Pons (tissue), 1 donor: Measurements from ENCODE around the gene ADAMTS18.

Experiments
- DNase-seq: peaks from one replicate; pipeline ENCODE4 v3.0.0-alpha.2; 2016; ENCODE audit warnings: low spot score

ADAMTS18 gene

DNA sequence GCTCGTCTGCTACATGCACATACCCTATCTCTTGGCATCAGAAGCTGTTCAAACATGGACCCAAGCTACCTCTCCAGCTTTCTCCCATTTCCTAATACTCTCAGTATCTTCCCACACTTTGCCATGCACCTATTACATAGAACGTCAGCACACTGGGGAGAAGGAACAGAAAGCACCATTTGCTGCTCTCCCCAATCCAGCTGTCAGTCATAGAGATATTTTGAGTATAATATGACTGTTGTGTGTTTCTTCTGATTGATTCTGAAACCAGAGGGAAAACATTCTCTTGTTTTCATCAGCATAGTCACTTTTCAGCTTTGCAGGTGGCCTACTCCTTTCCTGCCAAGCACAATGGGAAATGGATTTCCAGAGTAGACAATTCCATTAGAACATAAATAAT, 107.1 kb downstream of the ADAMTS18 start:
- DNase-seq, result no peak

DNA sequence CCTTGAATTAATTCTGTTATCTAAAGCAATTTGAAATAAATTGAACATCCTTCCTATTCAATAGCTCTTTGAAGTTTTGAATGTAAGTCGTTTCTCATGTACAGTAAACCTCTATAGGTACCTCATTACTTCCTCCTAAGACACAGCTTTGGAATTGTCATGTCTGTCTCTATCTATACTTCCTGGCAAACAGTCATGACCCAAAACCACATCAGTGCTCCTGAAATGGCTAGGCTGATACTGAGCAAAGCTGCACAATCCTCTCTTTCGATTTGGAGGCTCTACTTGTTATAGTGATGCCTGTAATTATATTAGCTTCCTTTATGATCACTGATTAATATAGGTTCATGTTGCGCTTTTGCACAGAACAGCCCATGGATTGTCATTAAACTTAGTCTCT, 110.1 kb downstream of the ADAMTS18 start:
- DNase-seq, result no peak

DNA sequence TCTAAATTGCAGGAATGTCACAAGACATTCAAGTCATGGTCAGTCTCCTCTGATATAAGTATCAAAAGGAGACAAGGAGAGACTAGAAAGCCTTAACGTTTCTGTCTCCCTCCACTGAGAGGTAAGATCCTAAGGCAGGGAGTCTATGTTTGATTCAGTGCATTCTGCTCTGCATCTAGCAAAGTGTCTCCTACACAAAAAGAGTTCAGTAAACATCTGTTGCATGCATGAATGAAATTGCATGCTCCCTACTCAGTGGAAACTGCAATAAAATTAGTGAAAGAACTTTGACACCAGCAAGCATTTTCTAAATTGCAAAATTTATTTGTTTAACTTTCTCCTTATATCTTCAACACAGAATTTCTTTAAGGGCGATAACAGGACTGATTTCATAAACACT, 111.1 kb downstream of the ADAMTS18 start:
- DNase-seq, result no peak

DNA sequence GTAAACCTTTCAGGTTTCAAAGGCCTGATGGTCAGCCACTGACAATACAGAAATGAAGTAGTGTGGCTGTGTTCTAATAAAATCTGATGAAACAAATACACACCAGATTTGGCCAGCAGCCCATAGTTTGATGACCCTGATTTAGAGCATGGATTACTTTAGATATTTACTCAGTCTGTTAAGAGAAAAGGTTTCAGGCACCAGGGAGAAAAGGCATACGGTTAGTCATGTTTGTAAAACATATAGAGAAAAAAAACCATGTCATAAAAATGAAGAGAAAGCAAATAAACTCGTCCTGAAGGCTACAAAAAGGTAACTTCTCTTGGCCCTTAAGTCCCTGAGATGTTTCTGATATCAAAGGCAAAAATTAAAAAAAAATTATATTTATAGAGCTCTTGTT, 112.1 kb downstream of the ADAMTS18 start:
- DNase-seq, result no peak

DNA sequence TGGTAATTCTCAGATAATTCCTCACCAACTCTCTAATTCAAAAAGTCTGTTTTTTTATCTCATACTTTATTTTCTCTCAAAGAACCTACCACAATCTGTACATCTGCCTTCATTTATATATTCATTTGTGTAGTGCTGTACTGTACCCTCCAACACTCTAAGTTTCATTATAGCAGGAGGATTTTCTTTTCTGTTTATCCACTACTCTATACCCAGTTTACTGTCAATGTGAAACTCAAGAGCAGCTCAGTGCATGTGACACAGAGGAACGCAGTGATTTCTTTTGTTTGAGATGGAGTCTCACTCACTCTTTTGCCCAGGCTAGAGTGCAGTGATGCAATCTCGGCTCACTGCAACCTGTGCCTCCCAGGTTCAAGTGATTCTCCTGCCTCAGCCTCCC, 117.8 kb downstream of the ADAMTS18 start:
- no peak for DNase-seq

DNA sequence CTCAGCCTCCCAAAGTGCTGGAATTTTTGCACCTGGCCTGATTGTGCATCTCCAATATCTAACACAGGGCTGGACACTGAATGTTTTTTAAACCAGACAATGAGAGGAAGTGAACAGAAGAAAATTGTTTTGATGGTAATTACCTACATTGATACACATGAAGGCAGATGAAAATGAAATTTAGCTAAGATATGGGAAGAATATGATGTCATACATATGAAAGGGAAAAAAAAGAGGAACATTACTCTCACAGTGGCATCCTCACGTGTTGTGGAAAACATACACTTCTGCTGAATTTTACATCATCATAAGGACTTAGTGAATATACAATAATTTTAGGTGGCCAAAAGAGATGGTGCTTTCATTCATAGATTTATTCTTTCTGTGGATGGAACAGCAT, 124.0 kb downstream of the ADAMTS18 start:
- no peak for DNase-seq

DNA sequence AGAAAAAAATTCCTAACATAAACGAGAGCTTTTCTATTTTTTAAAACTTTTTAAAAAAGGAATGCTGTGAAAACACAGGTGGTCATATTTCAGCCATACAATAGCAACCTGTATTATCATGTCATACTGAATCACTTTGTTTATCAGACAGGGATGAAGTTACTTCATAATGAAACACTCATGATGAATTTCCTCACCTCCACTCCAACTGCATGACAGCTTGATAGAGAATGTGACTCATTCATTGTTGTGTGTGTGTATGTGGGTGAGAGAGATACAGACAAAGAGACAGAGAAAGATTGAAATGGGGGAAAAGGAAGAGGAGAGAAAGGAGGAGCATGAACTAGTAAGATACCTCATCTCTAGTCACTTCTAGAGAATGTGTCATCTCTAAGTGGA, 126.7 kb downstream of the ADAMTS18 start:
- DNase-seq, result no peak

DNA sequence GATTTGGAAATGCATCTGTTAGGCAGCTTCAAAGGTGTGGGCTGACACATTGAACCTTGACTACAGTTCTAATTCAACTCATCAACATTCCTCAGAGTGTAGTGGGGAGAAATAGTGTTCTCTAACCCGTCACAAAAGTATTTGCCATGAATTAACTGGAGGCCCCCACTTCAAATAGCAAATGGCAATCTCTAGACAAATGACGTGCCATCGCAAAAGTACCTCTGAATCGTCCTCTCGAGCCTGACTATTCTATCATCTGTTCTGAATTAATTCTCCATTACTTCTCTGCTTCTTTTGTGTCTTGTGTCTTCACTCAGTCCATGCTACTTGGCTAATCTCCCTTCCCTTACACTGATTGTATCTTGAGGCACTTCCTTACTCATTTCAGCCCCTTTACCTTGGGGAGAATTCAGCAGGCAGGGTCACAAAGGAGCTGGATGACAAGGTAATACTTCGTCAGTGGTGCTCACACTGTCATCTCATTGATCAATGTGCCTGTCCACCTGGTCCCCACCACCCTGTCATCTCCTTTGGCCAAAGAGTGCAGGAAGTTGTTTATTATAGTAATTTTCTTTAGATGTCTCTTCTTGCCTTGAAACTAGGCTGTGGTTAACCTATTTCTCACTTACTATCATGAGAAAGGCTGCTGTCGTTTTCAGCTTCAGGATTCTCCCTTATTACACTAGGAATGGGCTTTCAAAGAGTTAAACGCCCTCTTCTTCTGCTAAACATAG, 127.2 kb downstream of the ADAMTS18 start:
- no peak for DNase-seq

DNA sequence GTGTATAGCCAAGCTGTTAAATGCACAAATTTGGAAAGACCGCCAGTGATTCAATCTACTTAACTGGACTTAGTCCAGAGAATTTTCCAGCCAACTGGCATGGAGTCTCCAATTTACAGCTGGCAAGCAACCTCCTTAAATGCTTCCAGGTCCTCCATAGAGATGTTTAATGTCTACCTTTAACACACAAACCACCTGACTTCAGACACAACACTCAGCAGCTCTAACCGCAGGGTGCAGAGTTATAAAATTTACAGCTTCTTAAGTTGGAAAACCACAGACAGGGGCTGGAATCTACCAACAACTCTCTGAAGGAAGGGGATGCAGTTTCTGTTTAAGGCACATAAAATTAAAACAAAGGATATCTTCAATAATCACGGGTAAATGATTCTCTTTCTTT, 128.8 kb downstream of the ADAMTS18 start:
- DNase-seq, result no peak

DNA sequence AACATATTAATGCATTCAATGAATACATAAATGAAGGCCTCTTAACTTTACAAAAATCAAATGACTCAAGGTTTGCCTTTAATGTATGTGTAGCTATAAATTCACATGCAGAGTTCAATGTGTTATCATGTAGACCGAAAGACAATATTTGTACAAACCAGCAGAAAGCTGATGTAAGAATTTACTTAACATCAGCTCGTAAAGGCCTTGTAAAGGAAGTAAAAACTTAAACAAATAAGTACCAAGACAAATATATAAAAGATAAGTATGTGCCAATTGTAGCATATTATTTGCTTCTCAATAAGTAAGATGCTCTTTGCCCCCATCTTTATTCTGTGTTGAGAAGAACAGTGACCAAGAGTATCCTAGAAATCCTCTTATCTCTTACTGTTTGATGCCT, 130.0 kb downstream of the ADAMTS18 start:
- no peak for DNase-seq

DNA sequence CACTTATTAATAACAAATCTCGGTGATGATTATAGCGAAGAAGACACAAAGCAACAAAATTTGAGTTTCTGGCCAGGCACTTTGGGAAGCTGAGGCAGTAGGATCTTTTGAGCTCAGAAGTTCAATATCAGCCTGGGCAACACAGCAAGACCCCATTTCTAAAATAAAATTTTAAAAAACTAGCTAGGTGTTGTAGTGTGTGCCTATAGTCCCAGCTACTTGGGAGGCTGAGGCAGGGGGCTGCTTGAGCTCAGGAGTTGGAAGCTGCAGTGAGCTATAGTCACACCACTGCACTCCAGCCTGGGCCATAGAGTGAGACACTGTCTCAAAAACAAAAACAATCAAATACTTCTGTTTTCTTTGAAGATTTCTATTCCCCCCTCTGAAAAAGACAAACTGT, 130.7 kb downstream of the ADAMTS18 start:
- no peak for DNase-seq

DNA sequence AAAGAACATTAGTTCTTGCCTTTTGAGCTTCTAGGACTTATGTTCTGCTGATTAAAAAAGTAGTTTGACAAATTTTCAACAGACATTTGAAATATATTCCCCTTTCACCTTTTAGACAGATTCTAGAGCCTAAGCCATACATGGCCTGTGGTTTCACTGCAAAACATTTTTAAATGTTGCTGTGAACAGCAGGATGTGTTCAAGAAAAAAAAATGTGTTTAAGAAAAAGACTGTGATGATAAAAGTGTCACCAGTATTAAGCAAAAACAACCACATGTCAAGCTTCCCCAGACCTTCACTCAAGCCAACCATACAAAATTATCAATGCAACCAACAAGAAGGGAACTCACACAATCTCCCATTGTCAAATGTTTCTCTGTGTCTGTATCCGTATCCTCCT, 132.2 kb downstream of the ADAMTS18 start:
- DNase-seq, result peak; percentile 31

DNA sequence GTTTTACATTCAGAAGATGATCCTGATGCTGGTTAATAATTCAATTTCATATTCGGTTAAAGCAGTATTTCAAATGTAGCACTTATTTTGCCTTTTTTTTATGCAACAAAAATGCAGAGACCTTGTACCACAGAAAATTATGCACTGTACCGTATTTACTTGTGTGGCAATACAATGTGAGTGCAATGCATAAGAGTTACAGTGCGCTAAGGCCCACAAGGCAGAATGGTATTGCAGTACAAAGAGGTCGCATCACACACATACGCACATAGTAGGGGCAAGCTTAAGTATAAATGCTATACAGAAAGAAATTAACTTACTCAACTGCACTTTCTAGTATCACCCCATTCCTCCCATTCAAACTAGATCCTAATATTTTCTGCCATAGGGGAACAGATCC, 132.6 kb downstream of the ADAMTS18 start:
- DNase-seq, result no peak

DNA sequence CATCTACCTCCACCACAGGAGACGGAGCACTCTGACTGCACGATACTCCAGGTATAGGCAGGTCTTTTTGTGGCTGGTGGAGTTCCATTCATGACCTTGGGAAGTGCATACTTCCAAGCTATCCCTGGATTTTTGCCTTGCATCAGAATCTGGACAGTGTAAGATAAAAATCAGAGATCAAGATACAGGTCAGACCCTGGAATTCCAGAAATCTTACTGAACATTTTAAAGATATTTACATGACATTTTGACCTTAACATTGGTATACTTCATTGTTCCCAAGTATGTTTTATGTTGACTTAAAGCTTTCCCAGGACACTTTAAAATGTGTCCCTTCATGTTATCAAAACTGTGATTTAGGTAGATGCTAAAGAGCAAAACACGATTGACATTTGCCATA, 134.6 kb downstream of the ADAMTS18 start:
- no peak for DNase-seq

DNA sequence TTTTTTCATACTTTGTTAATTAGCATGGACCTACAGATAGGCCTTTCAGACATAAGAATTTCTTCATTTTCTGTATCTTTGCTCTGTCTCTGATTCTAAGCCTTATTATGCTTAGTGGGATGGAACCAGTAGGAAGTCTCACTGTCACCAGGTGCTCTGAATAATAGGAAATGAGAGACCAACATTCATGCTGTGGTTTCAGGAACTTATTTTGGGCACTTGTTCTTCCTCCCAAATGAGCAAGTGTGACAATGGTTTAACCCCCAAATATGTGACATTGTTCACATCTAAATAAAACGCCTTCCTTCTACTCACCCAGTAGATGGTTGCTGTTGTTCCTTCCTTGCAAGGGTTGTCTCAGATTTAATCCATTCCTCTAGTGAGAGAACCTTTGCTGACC, 135.4 kb downstream of the ADAMTS18 start:
- DNase-seq, result no peak

DNA sequence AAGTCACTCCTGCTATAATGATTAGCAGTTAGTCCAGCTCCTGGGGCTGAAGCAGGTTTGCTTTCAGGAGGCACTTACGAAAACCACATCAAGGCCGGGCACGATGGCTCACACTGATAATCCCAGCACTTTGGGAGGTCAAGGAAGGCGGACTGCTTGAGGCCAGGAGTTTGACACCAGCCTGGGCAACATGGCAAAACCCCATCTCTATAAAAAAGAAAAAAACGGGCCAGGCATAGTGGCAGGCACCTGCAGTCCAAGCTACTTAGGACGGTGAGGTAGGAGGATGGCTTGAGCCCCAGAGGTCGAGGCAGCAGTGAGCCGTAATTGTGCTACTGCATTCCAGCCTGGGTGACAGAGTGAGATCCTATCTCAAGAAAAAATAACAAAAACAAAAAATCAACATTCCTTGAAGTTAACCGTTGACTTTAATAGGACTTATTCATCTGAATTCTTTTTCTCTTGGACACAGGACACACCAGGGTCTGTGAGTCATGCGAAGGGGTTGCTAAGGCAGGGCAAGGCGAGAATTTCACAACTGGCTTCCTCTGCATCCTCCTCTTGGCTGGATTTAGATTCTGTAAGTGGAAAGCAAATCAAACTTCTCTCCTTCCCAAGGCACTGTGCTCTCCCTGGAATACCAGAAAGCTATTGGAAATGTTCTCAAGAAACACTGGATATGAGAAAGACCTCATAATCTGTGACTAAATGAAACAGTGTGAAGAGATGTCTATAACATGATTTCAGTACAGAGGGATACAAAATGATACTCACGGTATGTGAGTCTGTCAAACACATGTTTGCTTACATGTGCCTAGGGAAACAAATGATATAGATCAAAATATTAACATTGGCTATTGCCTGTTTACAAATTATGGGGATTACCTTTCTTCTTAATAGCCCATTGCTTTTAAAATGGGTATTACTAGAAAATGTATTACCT, 136.1 kb downstream of the ADAMTS18 start:
- DNase-seq, result no peak

DNA sequence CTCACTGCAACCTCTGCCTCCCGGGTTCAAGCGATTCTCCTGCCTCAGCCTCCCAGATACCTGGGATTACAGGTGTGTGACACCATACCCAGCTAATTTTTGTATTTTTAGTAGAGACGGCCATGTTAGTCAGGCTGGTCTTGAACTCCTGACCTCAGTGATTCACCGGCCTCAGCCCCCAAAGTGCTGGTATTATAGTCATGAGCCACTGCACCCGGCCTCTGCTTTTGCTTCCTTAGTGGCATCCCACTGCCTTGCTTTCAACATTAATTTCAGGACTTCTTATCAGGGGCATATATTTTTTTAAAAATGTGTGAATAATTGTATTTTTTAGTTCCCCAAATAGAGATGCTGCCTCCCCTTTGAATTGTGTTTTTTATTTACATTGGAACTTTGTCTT, 136.8 kb downstream of the ADAMTS18 start:
- DNase-seq, result no peak

DNA sequence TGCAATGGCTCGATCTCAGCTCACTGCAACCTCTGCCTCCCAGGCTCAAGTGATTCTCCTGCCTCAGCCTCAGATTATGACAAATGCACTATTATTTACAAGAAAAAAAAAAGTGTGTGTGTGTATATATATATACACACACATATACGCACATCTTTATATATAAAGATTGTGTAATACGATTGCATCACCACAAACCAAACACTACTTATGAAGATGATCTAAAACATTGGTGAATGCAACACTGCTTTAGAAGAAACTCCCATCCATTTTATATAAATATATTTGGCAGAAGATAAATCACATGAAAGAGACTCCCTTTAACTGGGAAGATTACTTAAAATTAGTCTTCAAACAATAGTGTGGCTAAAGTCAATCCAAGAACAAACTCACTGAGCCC, 138.9 kb downstream of the ADAMTS18 start:
- DNase-seq, result no peak

DNA sequence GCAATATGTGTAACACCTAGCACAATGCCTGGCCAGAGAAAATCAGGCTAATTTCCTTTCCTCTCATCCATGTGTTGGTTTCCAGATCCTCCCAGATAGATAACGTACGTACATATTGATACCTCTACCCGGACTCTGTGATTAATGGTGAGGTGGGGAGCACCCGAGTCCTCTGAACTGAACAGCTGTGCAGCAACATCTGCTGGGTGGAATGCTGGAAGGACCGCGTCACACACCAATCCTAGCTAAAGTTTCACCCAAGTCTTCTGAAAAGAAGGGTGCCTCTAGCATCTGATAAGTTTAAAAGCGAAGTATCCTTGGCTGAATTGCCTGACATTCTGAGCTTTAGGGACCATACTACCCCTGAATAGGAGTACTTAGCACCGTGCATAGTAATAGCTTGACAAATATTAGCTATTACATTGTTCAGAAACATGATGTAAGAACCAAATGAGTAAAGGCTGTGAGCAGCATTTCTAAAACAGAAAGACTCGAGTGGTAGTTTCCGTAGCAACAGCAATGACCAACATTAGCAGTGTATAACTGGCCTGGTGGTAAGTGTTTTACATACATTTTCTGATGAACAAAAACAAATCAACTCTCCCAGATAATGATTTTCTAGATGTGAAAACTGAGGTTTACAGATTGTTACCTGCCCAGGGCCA, 144.3 kb downstream of the ADAMTS18 start:
- no peak for DNase-seq

DNA sequence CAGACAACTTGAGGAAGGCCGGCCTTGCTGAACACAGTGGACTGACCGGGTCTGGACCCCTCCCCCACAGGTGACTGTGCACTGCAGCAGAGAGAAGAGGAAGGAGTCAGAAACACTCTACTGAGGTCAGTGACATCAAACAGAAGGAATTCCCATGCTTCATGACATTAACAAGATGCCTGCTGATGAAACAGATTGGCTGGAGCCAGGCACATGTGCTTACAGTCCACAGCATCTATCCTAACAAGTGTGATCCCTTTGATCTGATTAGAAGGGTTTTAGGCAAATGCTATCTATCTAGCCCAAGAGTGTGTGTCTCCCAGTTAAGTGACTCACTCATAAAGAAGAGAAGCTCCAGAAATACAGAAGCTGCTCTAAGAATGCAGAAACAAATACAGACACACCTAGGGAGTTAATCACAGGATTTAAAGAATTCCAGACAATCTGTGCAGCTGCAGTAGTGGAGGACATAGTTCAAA, 145.5 kb downstream of the ADAMTS18 start:
- DNase-seq, result no peak

DNA sequence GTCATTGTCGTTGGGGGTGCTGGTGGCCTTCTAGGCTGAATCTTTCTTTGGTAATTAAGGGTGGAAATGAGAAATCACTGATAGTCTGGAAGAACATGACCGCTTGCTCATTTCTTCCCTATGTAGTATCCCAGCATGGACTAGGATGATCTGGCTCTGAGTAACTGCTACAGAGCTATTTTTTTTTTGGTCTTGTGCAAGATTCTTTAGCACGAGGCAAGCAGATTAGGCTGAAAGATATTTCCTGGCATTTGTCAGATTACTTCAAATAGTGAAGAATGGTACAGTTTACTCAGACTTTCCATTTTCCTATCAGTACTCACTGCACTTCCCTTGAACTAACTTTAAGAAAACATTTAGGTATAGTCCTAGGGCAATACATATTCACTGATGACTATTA, 146.6 kb downstream of the ADAMTS18 start:
- DNase-seq, result no peak

DNA sequence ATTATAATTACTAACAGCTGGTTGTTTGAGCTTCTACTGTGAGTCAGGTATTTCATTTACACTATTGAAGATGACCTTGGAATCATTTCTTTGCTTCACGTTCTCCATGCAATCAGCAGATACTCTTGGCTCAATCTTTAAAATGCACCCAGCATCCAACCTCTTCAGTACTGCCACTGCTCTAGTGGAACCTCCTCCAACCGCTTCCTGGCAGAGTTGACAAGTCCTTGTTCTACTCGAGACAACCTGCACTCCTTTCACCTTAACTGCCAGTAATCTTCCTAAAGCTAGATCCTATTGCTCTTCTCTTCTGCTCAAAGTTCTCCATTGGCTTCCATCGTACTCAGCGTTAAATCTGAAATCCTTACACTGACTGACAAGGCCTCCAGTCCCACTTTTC, 149.2 kb downstream of the ADAMTS18 start:
- no peak for DNase-seq

DNA sequence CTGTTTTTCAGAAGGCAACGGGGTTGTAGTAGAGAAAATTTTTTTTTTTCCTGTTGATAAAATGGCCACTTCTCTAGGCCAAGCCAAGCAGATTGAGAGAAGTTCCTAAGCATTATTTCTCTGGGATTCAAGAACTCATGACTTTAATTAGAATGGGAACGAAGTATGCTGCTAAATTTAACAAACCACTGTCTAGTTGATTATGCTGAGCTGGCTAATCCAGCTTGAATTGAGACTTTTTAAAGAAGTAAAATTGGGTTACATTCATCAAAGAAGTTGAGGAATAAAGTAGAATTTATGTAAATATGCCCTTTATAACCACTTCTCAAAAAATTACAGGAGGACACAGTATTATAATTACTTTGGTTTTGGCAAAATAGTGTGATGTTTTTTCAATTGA, 152.5 kb downstream of the ADAMTS18 start:
- DNase-seq, result no peak
